Pancreas (tissue), 10 donors: ENCODE data around the gene GATAD2B. TPM values are rescaled to one million over a fixed set of nuclear protein-coding genes. Genes with fewer than 3 reads are reported as not detected.

Experiments
- ATAC-seq, 4 donors: fragments of 200-7000 bp; cut with Tn5 transposase; one replicate each; pipeline versions ENCODE4 v1.8.0 to v1.9.1; 2020; ENCODE audit warnings: mild to moderate bottlenecking in 4 of 4, moderate library complexity in 4 of 4
- DNase-seq, 6 donors: peaks; one replicate each; pipeline ENCODE4 v3.0.0-alpha.2; 2020
- FAIRE-seq: peaks from 2 replicates; lab custom pipeline; 2012; peaks lifted over from hg19 to GRCh38; lab: Jason Lieb, UNC
- H3K27ac ChIP-seq, 4 donors: fragments of 200-600 bp; sonication (generic); 1 replicate in 3 of 4; 2 replicates in 1 of 4; pipeline versions ENCODE4 v1.5.0 to v1.8.0; 2020
- H3K27me3 ChIP-seq, 4 donors: fragments of 200-600 bp; one replicate each; pipeline ENCODE4 v1.8.0; 2021
- H3K36me3 ChIP-seq, 3 donors: fragments of 200-600 bp; sonication (generic) in 1 of 3; one replicate each; pipeline versions ENCODE4 v1.5.0 to v1.8.0; 2020 to 2021
- H3K4me1 ChIP-seq, 3 donors: fragments of 200-600 bp; one replicate each; pipeline ENCODE4 v1.8.0; 2021
- H3K4me3 ChIP-seq, 4 donors: fragments of 200-600 bp; sonication (generic) in 2 of 4; one replicate each; pipeline versions ENCODE4 v1.5.0 to v1.8.0; 2020 to 2021
- H3K9me3 ChIP-seq, 4 donors: fragments of 200-600 bp; one replicate each; pipeline ENCODE4 v1.8.0; 2021
- WGBS, 2 donors: extraction: QIAGEN DNeasy Blood & Tissue Kit; methylation state at CpG; one replicate each; pipeline ENCODE4 v1.1.7; 2013; 5-methylcytosine and 5-hydroxymethylcytosine counted together
- intact Hi-C, 3 donors: fragments of 100-400 bp; cut with DNase I; formaldehyde crosslinking; loops; one replicate each; pipeline versions ENCODE4 v1.11.1 to v1.14.2; 2022
- polyA plus RNA-seq, 2 donors: library from polyadenylated mRNA; stranded (reverse); fragments of 200-250 nt; gene quantifications; one replicate each; pipeline ENCODE4 v1.2.3, GENCODE V29; 2013
- total RNA-seq, 6 donors: library from RNA; stranded (reverse); fragmentation: NEBNext Ultra II Directional in 4 of 6; extraction: Animal tissue kit (Norgen Biotek cat#: 25700) in 4 of 6; gene quantifications; one replicate each; pipeline versions ENCODE4 v1.2.1 to v1.2.4, GENCODE V29; 2021 to 2023
- TF ChIP-seq, protein P1 (sequence below), 4 donors: fragments of 200-600 bp; sonication (generic) in 3 of 4; IDR thresholded peaks; one replicate each; pipeline versions ENCODE4 v1.5.0 to v1.8.0; 2021; ENCODE audit warnings: antibody characterized with exemption in 4 of 4
- donor health status: healthy with polysubstance abuse.
- donor health status: DM: no; HTN: no; CAD: no; lungs with moderate emphysema.
- donor health status: DM: no; HTN: no; CAD: no.
- donor health status: control.
- donor health status: control.
- donor health status: Bipolar disorder and iron deficiency.
- donor health status: DM: yes; HTN: yes; CAD: no.
- donor health status: DM: no; HTN: no; CAD: no.
- donor health status: DM: no; HTN: no; CAD: no.
- donor health status: DM: yes; HTN: yes; CAD: no.

Gene GATAD2B
- total and polyA plus RNA-seq, 8 donors, result 4.8 to 27.1 (median 16.2) TPM

DNA sequence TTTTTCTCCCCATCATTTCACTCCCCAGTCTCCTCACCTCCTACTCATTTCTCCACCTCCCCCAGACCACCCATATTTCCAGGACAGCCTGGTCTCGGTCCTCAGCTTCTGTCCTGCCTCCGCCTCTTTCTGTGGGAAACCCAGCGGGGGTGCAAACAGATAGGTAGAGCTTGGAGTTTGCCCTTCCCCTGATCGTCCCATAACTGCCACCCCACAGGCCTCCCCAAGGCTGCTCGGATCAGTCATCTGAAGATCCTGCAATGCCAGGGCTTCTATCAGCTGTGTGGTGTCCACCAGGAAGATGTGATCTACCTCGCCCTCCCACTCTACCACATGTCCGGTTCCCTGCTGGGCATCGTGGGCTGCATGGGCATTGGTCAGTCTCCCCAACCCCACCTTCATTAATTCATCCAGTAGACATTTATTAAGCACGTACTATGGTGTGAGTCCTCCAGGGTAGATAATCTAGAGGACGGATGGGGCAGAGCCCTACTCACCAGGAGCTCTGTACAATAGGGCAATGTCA is 145.9 kb downstream of the GATAD2B start:
- H3K27ac ChIP-seq, result no peak overlapping the region
- peaks cover 0 to 10% (median 0%) of the 10 kb centered on the region in 3 donors for H3K36me3 ChIP-seq
- ATAC-seq, result no peak
- TF ChIP-seq, protein P1, sequence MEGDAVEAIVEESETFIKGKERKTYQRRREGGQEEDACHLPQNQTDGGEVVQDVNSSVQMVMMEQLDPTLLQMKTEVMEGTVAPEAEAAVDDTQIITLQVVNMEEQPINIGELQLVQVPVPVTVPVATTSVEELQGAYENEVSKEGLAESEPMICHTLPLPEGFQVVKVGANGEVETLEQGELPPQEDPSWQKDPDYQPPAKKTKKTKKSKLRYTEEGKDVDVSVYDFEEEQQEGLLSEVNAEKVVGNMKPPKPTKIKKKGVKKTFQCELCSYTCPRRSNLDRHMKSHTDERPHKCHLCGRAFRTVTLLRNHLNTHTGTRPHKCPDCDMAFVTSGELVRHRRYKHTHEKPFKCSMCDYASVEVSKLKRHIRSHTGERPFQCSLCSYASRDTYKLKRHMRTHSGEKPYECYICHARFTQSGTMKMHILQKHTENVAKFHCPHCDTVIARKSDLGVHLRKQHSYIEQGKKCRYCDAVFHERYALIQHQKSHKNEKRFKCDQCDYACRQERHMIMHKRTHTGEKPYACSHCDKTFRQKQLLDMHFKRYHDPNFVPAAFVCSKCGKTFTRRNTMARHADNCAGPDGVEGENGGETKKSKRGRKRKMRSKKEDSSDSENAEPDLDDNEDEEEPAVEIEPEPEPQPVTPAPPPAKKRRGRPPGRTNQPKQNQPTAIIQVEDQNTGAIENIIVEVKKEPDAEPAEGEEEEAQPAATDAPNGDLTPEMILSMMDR (IDR thresholded peaks at IDR 0.05), result no peak
- no peaks in the 10 kb centered on the region for H3K27me3 ChIP-seq
- no peak overlapping the region for H3K4me3 ChIP-seq
- no peaks in the 10 kb centered on the region for H3K9me3 ChIP-seq
- WGBS, 2 donors, result 85% methylated on average over 10 of the region's 10 CpGs
- FAIRE-seq, result no peak
- DNase-seq, result peak in 1 of 6 donors; percentile 30
- H3K4me1 ChIP-seq, result peaks cover 13 to 44% (median 19%) of the 10 kb centered on the region in 3 donors
- intact Hi-C loops, result no loop called here

DNA sequence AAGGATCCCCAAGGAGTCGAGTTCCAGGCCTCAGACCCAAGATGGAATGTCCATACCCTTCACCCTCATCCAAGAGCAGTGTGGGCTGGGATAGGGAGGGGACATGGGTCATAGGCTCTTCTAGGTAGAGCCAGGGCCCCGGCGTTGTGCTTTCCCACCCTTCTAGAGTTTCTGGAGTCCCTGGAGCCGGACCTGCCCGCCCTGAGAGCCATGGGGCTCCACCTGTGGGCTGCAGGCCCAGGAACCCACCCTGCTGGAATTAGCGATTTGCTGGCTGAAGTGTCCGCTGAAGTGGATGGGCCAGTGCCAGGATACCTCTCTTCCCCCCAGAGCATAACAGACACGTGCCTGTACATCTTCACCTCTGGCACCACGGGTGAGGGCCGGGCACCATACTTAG is 146.4 kb downstream of the GATAD2B start:
- H3K4me3 ChIP-seq, result peak overlapping the region; percentile 63 to 70 (median 66)
- H3K27ac ChIP-seq, result peak overlapping the region; percentile 36 to 84 (median 74)
- peaks cover 0 to 10% (median 0%) of the 10 kb centered on the region in 3 donors for H3K36me3 ChIP-seq
- no peaks in the 10 kb centered on the region for H3K9me3 ChIP-seq
- H3K27me3 ChIP-seq, result no peaks in the 10 kb centered on the region
- WGBS, 2 donors, result 57 to 61% methylated on average over 9 to 10 of the region's 10 CpGs
- intact Hi-C loops, result no loop called here
- TF ChIP-seq, protein P1 (IDR thresholded peaks at IDR 0.05), result no peak
- DNase-seq (peak in 1 of 6 donors; percentile 77), FAIRE-seq (no peak), ATAC-seq (peak in 1 of 4 donors; percentile 3)
- peaks cover 13 to 44% (median 19%) of the 10 kb centered on the region in 3 donors for H3K4me1 ChIP-seq

DNA sequence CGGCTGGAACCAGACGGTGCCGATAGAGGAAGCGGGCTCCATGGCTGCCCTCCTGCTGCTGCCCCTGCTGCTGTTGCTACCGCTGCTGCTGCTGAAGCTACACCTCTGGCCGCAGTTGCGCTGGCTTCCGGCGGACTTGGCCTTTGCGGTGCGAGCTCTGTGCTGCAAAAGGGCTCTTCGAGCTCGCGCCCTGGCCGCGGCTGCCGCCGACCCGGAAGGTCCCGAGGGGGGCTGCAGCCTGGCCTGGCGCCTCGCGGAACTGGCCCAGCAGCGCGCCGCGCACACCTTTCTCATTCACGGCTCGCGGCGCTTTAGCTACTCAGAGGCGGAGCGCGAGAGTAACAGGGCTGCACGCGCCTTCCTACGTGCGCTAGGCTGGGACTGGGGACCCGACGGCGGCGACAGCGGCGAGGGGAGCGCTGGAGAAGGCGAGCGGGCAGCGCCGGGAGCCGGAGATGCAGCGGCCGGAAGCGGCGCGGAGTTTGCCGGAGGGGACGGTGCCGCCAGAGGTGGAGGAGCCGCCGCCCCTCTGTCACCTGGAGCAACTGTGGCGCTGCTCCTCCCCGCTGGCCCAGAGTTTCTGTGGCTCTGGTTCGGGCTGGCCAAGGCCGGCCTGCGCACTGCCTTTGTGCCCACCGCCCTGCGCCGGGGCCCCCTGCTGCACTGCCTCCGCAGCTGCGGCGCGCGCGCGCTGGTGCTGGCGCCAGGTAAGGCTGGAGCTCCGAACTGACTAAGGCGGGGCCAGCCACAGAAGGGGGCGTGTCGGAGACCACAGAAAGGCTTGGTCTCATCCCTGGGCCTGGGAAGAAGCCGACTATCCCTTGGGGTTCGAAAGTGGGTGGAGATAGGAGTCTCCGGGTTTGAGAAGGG is 147.1 kb downstream of the GATAD2B start:
- Histone ChIP-seq H3K4me1 (peaks cover 12 to 41% (median 19%) of the 10 kb centered on the region in 3 donors), H3K27me3 (no peaks in the 10 kb centered on the region), H3K9me3 (no peaks in the 10 kb centered on the region), H3K27ac (peak overlapping the region; percentile 36 to 84 (median 74)), H3K4me3 (peak overlapping the region; percentile 63 to 70 (median 66)), H3K36me3 (peaks cover 0 to 12% (median 0%) of the 10 kb centered on the region in 3 donors)
- DNase-seq (peak; percentile 67 to 89 (median 78)), ATAC-seq (peak; percentile 66 to 77 (median 72)), FAIRE-seq (no peak)
- 0% methylated on average over 63 to 83 of the region's 83 CpGs for WGBS, 2 donors
- intact Hi-C loops, result no loop called here
- TF ChIP-seq, protein P1 (IDR thresholded peaks at IDR 0.05), result no peak

DNA sequence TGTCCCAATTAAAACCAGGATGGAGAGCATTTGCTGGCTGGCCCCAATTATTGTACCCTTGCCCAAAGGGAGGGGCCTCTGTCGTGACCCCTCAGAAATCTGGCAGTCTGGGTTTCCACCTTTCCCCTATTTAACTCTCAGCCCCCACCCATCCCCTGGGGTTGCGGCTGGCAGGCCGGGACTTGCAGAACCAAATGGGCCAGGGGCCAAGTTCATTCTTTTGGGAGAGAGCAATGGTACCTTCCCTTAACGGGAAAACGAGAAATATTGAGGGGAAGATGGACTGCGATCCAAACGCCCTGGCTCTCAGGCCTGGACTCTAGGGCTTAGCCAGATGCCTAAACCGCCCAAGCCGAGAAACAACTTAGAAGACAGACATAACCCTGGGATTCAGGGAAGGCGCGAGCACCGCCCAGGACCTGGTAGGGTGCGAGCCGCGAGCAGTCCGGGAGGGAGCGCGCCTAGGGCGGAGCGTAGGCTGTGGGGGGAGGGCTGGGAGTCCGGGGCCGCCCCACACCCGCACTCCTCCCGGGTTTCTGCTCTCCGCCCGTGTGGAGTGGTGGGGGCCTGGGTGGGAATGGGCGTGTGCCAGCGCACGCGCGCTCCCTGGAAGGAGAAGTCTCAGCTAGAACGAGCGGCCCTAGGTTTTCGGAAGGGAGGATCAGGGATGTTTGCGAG is 147.9 kb downstream of the GATAD2B start, which contains the start of gene SLC27A3:
Gene SLC27A3, plus strand, starts transcription at position 628 of the 678 bp plus-strand sequence. CDS start 91 bp downstream, outside the sequence.
- peaks cover 0 to 16% (median 0%) of the 10 kb centered on the region in 3 donors for H3K36me3 ChIP-seq
- H3K9me3 ChIP-seq, result no peaks in the 10 kb centered on the region
- intact Hi-C loops, result no loop called here
- peak within 1 kb of the TSS; percentile 36 to 84 (median 74) for H3K27ac ChIP-seq
- 1 to 2% methylated on average over 32 to 35 of the region's 35 CpGs for WGBS, 2 donors
- H3K4me1 ChIP-seq, result peaks cover 5 to 33% (median 12%) of the 10 kb centered on the region in 3 donors
- H3K4me3 ChIP-seq, result peak within 1 kb of the TSS; percentile 63 to 70 (median 66)
- ATAC-seq (peak; percentile 51 to 75 (median 70)), DNase-seq (peak; percentile 53 to 78 (median 68)), FAIRE-seq (no peak)
- TF ChIP-seq, protein P1 (IDR thresholded peaks at IDR 0.05), result no peak
- H3K27me3 ChIP-seq, result no peaks in the 10 kb centered on the region
